HG03025 (cell line): Measurements from ENCODE around the gene VSIR.

ENCODE experiments used
- ATAC-seq: cut with Tn5 transposase; IDR thresholded peaks from one replicate; pipeline ENCODE4 v1.9.1; 2021; ENCODE audit warnings: mild to moderate bottlenecking, moderate library complexity; ENCODE audit not compliant: unreplicated experiment, low FRiP score

The VSIR gene

DNA sequence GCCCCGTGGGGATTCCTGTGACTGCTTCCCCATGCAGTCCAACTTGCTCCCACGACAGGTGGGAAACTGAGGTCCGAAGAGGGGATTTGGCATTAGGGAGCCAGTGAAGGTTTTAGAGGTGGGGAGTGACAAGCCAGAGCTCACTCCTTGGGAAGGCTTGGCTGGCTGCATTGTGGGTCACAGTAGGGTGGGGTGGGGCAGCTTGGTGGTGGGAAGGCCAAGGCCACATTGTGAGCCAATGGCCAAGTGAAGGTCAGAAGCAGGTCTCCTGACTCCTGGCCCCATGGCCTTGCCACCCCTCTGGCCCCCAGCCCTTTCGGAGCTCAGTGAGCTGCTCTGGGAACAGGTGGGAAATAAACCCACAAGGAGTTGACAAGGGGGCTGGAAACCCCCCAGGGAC, 56.3 kb downstream of the VSIR start:
- no peak for ATAC-seq

DNA sequence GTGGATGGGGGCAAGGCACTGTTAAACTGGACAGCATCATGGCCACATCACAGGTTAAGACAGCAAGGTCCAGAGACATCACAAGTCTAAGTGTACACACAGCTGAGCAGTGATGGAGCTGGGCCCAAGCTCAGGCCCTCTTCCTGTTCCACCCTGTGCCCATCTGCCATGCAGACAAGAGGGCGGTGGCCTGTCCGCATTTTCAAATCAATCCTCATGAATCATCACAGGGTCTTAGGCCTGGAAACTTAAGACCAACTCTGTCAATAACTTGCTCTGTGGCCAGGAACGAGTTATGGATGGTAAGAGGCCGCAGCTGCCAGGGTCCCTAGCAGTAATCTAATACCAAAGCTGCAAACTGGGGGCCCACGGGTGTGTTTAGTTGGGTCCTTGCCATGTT, 56.9 kb downstream of the VSIR start:
- ATAC-seq = no peak

DNA sequence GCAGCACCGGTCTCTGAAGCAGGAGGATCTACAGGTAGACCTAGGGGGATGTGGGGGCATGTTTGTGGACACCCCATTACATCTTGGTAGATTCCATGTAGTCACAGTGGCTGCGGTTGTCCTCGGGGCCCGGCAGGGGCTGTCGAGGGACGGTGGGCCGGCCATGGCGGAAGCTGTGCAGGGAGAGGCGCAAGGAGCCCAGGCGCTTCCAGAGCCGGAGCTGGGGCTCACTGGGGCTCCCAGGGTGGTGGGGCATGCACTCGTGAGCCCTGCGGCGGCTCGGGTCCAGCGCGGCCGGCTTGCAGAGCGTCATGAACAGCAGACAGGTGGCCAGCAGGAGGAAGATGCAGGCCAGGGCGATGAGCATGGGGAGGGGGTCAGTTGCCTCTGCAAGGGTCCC, 57.5 kb downstream of the VSIR start:
- no peak for ATAC-seq

DNA sequence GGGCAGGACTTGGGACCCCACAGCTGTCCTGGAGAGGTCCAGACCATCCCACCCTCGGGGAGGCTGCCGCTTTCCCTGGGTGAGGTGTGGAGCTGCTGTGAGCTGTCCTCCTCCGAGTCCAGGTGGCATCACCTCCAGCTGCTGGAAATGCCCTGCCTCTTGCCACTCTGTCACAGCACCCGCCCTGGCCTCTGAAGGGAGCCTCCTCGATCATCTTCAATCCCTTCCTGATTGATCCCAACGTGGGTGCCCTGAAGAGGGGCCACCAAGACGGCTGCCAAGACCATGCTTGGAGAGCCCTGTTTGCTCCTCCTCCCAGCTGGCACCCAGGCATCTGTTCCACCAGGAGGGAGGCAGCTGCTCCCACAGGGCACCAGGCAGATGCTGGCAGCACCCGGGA, 58.3 kb downstream of the VSIR start:
- no peak for ATAC-seq

DNA sequence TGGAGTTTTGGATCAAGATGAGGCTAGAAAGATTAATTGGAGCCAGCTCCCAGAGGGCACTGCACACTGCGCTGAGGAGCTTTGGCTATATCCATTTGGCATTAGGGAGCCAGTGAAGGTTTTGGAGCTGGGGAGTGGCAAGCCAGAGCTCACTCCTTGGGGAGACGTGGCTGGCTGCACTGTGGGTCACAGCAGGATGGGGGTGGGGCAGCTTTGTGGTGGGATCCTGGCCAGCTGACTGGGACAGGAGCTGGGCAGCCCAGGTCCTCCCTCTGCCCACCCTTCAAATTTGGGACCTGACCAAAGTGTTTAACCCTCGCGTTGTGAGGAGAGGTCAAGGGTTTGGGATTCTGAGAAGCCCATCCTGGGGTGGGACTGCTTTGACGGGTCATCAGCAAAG, 58.7 kb downstream of the VSIR start:
- no peak for ATAC-seq

DNA sequence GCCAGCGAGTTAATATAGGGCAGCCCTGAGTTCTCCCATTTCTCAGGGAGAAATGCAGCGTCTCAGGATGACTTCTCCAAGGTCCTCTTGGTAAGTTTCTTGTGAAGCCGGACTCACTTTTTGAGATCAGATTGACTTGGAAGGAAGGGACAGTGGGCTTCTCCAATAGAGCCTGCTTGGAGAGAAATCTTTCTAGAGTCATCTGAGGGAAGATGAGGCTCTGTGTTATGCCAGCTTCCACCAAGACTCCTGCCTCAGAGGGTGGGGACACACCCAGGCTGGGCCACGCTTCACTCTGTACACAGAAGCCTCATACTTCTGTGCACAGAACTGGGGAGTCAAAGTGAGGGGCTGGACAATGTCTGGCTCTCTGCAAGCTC, 59.3 kb downstream of the VSIR start:
- no peak for ATAC-seq

DNA sequence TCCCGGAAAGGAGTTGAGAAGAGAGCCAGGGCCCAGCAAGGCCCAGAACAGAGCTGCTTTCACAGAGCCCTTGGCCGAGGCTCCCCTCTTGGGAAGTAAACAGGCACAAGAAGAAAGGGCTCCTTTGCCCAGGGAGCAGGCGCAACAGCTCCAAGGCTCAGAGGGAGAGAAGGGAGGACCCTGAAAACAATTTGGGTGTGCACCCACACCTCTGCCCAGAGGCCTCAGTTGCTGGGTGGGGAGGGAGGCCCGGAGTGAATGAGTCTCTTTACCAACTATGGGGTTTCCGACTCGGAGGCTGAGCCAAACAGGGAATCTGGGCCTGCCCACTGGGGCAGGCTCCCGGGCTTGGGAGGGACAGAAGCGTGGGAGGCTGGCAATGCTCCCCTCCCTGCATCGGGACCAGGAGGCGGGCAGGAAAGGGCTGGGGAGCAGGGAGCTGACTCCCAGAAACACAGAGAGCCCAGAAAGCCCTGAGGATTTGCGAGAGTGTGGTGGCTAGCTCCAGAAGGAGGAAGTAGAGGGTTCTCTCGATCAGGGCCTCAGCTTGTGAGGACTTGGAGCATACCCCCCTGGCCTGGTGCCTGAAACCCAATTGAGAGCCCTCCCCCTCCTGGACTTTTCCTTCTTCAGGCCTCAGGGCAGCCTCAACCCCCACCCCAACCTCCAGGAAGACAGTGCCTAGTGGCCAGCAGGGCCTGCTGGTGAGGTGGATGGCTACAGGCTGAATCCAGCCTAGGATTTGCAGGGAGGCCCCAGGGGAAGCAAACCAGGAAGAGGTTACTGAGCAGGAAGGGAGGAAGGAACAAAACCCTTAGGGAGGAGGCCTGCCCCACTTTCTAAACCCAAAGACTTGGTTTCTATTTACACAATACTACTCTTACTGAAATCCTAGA, 59.9 kb downstream of the VSIR start:
- no peak for ATAC-seq

DNA sequence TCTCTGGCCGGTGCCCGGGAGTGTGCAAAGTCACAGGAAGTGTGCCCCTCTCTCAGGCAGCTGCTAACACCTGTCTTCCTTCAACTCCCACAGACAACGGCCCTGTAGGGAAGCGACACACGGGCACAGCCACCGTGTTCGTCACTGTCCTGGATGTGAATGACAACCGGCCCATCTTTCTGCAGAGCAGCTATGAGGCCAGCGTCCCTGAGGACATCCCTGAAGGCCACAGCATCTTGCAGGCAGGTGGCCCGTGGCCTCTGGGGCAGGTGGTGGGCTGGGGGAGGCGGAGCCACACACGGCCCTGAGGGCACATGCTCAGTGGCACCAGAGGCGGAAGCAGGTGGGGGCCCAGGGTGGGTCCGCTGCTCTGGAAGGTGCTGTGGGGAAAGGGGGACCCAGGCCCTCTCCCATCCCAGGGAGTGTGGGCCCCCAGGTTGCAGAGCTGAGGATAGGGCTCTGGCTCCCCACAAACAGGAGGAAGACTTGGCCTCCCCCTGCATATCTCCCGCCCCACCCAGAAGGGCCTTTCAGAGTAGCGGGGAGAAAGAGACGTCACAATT, 60.7 kb downstream of the VSIR start:
- ATAC-seq = no peak

DNA sequence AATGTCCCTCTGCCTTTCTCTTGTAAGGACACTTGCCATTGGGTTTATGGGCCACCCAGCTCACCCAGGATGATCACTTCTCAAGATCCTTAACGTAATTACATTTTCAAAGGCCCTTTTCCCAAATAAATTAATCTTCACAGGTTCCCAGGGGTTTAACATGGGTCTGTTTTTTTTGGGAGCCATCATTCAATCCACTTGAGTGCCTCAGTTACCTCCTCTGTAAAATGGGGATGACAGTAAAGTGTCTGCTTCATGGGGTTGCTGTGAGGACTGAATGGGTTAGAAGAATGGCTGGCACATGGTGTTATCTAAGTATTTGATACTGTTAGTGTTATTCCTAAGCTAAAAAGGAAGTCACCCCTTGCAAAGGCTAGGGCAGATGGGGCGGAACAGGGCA, 61.1 kb downstream of the VSIR start:
- no peak for ATAC-seq

DNA sequence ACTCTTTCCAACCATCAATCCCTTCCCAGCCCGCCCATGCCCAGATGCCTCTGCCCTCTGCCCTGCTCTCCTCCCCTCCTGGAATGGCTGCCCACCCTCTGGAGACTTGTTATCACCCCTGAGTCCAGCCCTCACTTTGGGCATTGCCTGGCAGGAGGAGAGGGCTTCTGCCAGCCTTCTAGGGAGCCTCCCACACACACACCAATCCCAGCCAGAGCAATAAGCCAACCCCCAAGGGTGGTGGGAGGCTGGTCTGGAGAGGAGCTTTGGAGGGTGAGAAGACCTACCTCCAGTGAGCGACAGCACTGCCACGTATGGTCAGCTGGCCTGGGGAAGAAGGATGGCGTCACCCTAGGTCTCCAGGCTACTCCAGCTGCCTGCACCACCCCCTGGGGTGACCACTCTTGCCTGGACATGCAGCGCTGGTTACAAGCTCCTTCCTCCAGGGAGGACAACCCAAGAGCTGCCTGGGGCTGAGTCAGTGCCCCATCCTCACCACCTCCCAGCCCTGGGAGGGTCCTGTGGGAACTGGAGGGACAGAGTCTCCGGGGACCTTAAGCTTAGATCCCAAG, 62.2 kb downstream of the VSIR start:
- ATAC-seq = no peak

DNA sequence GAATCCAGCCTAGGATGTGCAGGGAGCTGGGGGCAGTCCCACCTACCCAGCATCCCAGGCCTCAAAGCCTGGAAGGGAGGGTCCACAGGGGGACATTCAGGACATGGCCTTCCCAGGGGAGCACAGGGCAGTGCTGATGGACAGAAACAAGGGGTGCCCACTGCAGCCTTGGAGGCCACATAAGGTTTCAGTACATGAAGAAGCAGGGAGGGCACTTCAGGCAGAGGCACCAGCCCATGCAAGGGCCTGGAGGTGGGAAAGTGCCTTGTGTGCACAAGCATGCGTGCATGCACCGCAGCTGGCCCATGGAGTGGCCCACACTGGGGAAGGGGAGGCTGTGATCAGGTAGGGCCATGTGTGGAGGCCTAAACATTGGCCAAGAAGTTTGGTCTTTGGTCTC, 62.8 kb downstream of the VSIR start:
- ATAC-seq = no peak

DNA sequence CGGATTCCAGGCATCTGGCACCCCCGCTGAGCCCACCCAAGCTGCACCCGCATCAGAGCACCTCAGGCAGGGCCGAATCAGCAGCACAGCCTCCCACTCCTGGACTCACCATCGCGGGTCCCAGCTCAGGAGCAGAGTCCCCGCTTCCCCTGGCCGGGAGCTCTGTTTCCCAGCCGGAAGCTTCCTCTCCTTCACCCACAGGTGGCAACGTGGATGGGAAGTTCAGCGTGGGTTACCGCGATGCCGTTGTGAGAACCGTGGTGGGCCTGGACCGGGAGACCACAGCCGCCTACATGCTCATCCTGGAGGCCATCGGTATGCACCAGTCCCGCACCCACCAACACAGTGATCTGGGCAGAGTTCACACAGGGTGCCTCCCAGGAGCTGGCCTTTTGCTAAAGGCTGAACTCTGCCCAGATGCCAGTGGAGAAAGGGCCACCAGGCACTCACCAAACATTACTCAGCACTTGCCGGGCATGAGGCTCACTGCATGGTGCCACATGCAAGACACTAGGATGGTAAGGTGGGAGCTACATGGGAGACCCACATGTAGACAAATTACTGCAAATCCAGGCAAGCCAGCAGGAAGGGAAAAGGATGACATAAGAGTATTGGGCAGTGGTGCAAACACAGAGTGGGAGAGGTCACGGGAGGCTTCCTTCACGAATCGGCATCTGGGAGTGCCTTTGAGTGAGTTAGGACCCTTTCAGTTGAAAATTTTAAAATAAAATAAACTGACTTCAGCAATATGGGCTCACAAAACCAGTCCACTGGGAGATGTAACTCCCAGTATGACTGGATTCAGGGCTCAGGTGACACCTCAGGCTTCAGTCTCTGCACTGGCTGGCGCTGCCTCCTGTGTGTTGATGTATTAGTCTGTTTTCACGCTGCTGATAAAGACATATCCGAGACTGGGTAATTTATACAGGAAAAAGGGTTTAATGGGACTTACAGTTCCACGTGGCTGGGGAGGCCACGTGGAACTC, 64.1 kb downstream of the VSIR start:
- ATAC-seq = no peak

DNA sequence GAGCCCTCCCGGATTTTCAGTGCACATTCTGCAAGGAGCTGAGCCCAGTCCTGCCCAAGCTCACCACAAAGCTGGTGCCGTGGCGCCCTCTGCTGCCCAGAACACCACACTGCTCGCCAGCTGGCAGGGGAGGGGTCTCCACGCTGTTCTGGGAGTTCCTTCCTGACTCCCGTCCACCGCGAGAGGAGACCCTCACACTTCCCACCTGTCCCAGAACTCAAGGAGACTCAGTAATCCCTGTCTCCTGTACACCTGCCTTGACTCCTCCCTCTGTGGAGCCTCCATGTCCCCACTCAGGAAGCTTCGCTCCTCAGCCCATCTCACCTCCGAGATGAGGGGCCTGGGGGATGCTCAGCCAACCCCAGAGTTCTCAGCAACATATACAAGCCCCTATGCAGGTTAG, 65.0 kb downstream of the VSIR start:
- ATAC-seq = no peak

DNA sequence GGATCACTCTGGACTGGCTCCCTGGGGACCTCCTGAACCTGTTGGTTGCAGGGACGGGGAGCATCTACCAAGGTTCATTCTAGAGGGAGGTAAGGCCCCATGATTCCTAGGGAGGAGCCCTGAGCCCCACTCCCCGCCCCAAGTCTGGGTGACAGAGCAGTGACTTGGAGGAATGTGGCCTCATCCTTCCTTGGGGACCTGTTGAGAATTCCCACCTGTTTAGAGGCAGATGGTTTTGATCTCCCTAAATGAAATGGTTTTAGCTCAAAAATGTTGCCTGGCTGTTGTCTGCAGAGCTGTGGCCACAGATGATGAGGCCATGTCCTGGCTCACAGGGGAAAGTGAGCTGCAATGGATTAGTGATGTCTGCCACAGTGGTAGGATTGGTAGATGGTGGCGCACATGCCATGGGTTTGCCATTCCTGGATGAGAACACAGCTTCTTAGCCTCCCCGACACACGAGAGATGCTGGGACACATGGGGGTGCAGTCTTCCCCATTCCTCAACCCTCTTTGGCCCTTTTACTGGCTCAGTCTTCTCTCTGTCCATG, 66.0 kb downstream of the VSIR start:
- no peak for ATAC-seq

DNA sequence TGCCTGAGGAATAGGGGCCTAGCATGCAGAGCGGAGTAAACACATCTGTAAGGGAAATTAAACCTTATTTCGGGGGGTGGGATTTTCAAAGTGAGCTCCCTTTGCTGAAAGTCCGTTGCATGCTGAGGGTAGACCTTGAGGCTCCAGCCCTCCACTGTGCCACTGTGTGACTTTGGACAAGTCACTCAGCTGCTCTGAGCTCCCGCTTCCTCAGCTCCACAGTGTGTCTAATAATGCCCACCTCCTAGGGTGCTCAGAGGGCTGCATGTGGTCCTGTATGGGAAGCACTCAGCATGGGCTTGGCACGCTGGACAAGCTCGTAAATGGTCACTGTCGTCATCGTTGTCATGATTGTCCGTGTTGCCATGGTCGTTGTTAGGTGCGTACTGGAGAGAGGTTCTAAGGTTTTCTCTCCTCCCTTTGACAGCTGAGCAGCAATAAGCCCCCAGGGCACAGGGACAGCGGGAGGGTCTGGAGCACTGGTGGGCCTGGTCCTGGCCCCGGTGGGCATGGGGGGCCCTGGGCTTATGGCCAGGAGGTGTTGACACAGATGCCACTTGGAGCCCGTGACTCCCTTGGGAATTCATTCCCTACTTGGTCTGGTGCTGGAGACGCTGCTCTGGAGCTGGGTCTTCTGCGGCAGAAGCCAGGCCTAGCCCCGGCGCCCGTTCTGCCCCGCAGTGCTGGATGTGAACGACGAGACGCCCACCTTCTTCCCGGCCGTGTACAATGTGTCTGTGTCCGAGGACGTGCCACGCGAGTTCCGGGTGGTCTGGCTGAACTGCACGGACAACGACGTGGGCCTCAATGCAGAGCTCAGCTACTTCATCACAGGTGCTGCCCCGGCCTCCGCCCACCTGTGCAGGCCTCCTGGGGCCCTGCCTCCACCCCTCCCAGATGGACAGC, 66.9 kb downstream of the VSIR start:
- no peak for ATAC-seq

DNA sequence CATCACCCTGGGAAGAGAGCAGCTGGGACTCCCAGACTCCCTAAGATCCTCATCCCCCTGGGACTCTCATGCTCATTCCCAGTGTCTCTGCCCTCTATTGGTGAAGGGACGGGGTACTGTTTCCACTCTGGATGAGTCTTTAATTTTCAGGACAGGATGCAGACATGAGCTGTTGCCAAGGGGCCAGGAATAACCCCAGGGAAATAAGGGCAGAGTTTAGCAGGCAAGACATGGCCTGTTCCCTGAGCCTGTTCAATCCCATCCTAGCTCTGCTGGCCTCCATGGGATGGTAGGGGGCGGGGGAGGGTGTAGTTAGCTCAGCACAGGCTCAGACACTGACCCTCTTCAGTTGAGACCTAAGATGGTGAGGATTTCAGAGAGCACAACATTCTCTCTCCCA, 67.7 kb downstream of the VSIR start:
- ATAC-seq = no peak

DNA sequence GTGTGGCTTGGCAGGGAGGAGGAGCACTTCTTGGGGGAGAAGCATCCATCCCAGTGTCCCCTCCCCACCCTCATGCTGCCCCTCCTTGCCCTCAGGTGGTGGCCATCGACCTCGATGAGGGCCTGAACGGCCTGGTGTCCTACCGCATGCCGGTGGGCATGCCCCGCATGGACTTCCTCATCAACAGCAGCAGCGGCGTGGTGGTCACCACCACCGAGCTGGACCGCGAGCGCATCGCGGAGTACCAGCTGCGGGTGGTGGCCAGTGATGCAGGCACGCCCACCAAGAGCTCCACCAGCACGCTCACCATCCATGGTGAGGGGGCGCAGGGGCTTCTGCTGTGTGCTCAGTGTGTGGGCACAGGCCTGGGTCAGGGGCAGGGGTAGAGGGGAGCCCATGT, 68.5 kb downstream of the VSIR start:
- no peak for ATAC-seq

DNA sequence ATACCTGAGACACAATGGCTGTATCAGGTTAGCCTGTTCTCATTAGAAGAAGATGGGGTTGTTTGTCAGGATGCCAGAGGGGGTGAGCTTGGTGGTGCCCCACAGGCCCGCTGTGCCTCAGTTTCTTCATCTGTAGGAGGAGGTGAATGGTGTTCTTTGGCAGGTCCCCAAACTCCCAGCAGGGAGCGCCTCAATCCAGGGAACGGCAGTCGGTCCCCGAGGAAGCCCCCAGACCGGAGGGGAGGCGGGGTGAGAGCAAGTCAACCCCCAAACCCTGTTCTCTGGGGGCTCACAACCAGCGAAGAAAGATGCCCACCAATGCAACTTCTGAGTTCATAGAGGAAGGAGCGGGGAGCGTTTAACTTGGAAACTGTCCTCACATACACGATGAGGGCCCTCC, 69.7 kb downstream of the VSIR start:
- ATAC-seq = no peak

DNA sequence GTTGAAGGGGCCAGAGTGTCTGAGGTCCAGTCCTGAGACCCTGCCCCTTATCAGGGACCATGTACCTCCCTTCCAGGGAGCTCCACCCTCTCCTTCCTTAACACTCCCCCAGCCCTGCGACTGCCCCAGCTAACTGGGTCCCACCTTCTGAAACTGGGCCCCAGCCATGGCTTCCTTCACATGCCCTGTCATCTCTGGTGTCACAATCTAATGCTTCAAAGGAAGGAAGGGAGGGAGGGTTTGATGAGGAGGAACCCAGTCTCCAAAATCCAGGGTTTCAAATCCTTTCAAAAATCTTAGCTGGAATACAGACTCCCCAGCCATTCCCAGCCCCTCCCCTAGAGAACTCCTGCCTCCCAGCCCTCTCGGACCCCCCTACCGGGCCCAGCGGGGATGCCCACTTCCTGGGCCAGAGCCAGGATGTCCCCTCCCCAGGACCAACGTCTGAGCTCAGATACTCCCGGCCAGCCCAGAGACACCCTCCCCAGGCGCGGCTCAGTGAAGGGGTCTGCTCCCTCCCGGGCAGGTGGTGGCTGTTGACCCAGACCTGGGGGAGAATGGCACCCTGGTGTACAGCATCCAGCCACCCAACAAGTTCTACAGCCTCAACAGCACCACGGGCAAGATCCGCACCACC, 71.7 kb downstream of the VSIR start:
- no peak for ATAC-seq
